ENCODE results near the gene EIF5A2.

DNA sequence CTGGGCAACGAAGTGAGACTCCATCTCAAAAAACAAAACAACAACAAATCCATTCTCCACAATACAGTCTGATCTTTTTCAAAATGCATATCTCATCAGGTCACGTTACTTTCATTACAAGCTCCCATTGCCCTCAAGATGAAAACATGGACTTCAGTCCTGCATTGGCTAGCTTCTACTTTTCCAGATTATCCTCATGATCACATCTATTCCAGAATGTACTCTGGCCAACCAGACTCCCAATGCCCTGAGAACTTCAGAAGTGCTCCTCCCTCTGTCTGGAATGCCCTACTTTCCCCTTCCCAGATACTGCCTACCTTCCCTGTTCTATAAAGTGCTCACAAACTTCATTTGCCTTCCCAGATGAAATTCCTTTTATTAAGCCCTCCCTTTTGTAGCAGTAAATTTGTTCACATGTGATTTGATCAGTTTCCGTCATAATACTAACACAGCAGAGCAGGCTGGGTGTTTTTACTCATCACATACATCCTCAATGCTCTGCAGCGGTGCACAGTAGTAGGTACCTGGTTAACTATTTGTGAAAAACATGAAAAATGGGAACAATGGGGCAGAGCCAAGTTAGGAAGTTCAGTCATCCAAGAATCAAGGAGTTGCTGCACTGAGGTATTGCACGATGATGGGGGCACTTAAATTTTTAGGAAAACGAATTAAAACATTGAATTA lies 43.8 kb downstream of the EIF5A2 start:
- TF ChIP-seq, protein P1, sequence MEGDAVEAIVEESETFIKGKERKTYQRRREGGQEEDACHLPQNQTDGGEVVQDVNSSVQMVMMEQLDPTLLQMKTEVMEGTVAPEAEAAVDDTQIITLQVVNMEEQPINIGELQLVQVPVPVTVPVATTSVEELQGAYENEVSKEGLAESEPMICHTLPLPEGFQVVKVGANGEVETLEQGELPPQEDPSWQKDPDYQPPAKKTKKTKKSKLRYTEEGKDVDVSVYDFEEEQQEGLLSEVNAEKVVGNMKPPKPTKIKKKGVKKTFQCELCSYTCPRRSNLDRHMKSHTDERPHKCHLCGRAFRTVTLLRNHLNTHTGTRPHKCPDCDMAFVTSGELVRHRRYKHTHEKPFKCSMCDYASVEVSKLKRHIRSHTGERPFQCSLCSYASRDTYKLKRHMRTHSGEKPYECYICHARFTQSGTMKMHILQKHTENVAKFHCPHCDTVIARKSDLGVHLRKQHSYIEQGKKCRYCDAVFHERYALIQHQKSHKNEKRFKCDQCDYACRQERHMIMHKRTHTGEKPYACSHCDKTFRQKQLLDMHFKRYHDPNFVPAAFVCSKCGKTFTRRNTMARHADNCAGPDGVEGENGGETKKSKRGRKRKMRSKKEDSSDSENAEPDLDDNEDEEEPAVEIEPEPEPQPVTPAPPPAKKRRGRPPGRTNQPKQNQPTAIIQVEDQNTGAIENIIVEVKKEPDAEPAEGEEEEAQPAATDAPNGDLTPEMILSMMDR (conservative IDR thresholded peaks at IDR 0.05 in 1 of 2, IDR thresholded peaks at IDR 0.05 in 1 of 2; ENCODE audit: extremely low read depth in 1 of 2, insufficient read depth in 1 of 2, low read depth in 1 of 2, low read length in 2 of 2): no peak
- no peak for TF ChIP-seq EZH2 (IDR thresholded peaks at IDR 0.05; ENCODE audit: borderline replicate concordance, low read length)

All from mammary epithelial cell (primary cell).